Measurements from ENCODE around the gene RAPGEF3. TPM values are rescaled to one million over a fixed set of nuclear protein-coding genes. Genes with fewer than 3 reads are reported as not detected.
A peak's percentile ranks its signal among the peaks of the same experiment; 100 is the strongest.

Gene RAPGEF3
- total and polyA plus RNA-seq, 2 of the 13 experiments (the other 11 are each of a cell fraction or from before 2014, with no cell fraction given), result 0.07 TPM

- peak; percentile 87 for TF ChIP-seq YEATS4 (CRISPR knock-in tag; IDR thresholded peaks at IDR 0.05; ENCODE audit: borderline replicate concordance)
- no peak for TF ChIP-seq SMARCE1 (IDR thresholded peaks at IDR 0.05; ENCODE audit: borderline replicate concordance)
- peak; percentile 89; the same call in 1 of the 2 replicates for TF ChIP-seq ZNF891 (CRISPR knock-in tag; IDR thresholded peaks at IDR 0.05)
- peak; percentile 93; the same call in 1 of the 2 replicates for TF ChIP-seq ZBTB1 (CRISPR knock-in tag; IDR thresholded peaks at IDR 0.05; ENCODE audit: borderline replicate concordance)
- TF ChIP-seq ZNF724P (CRISPR knock-in tag; IDR thresholded peaks at IDR 0.05; ENCODE audit: borderline replicate concordance), result 0 out of 2 replicates have a peak, but pooled peaks have one; percentile 42
- no peak; the same call in 1 of the 2 replicates for TF ChIP-seq TFAP4 (IDR thresholded peaks at IDR 0.05; ENCODE audit: borderline replicate concordance, low read depth)
- TF ChIP-seq RBM39 (IDR thresholded peaks at IDR 0.05; ENCODE audit: low read depth, low read length, poor library complexity, severe bottlenecking), result peak; percentile 83
- peak; percentile 74 for TF ChIP-seq KMT2A (CRISPR knock-in tag; IDR thresholded peaks at IDR 0.05)
- TF ChIP-seq HIVEP1 (CRISPR knock-in tag; IDR thresholded peaks at IDR 0.05), result peak; percentile 65; the same call in 1 of the 2 replicates
- TF ChIP-seq ARID4A (CRISPR knock-in tag; IDR thresholded peaks at IDR 0.05; ENCODE audit: borderline replicate concordance), result peak; percentile 84
- TF ChIP-seq ZNF709 (CRISPR knock-in tag; IDR thresholded peaks at IDR 0.05), result peak; percentile 77
- TF ChIP-seq KLF9 (CRISPR knock-in tag; IDR thresholded peaks at IDR 0.05; ENCODE audit: low read depth), result peak; percentile 35; the same call in 1 of the 2 replicates
- no peak for TF ChIP-seq ZNF232 (CRISPR knock-in tag; IDR thresholded peaks at IDR 0.05; ENCODE audit: borderline replicate concordance)
- TF ChIP-seq ZNF326 (CRISPR knock-in tag; IDR thresholded peaks at IDR 0.05; ENCODE audit: borderline replicate concordance), result no peak
- TF ChIP-seq ZNF740 (CRISPR knock-in tag; IDR thresholded peaks at IDR 0.05), result no peak
- peak; percentile 58; the same call in 1 of the 2 replicates for TF ChIP-seq ZNF333 (CRISPR knock-in tag; IDR thresholded peaks at IDR 0.05; ENCODE audit: borderline replicate concordance)
- TF ChIP-seq ZNF343 (CRISPR knock-in tag; IDR thresholded peaks at IDR 0.05), result 0 out of 2 replicates have a peak, but pooled peaks have one; percentile 37
- 0 out of 2 replicates have a peak, but pooled peaks have one; percentile 70 for TF ChIP-seq SNAPC2 (CRISPR knock-in tag; IDR thresholded peaks at IDR 0.05)
- TF ChIP-seq ZNF224 (CRISPR knock-in tag; IDR thresholded peaks at IDR 0.05), result 0 out of 2 replicates have a peak, but pooled peaks have one; percentile 69
- TF ChIP-seq SAFB2 (CRISPR knock-in tag; IDR thresholded peaks at IDR 0.05; ENCODE audit: borderline replicate concordance, low read depth), result 0 out of 2 replicates have a peak, but pooled peaks have one; percentile 41
- TF ChIP-seq ZNF556 (CRISPR knock-in tag; IDR thresholded peaks at IDR 0.05; ENCODE audit: borderline replicate concordance), result peak; percentile 80; the same call in 1 of the 2 replicates
- TF ChIP-seq PRMT3 (CRISPR knock-in tag; IDR thresholded peaks at IDR 0.05; ENCODE audit: borderline replicate concordance, low read depth), result peak; percentile 54; the same call in 1 of the 2 replicates
- peak; percentile 60; the same call in 1 of the 2 replicates for TF ChIP-seq PHF21A (CRISPR knock-in tag; IDR thresholded peaks at IDR 0.05)
- peak; percentile 86 for TF ChIP-seq ZNF776 (CRISPR knock-in tag; IDR thresholded peaks at IDR 0.05)
These were observed 52.9 kb downstream of the RAPGEF3 start, which contains the start of gene RPAP3 (continued) for GRCh38 chr12:47705566-47706425.
